Measurements from ENCODE around the gene LRRTM3.

- TF ChIP-seq CTCF (IDR thresholded peaks at IDR 0.05) (no peak), REST (IDR thresholded peaks at IDR 0.05; ENCODE audit: low read depth, low read length) (no peak), POLR2AphosphoS5 (IDR thresholded peaks at IDR 0.05; ENCODE audit: low read depth, low read length) (no peak), GABPA (IDR thresholded peaks at IDR 0.05; ENCODE audit: low read depth) (no peak), RCOR1 (IDR thresholded peaks at IDR 0.05; ENCODE audit: low read length) (no peak), TAF1 (IDR thresholded peaks at IDR 0.05; ENCODE audit: borderline replicate concordance, low read depth, low read length) (no peak), EZH2phosphoT487 (IDR thresholded peaks at IDR 0.05; ENCODE audit: borderline replicate concordance, low read depth) (no peak), ELF1 (IDR thresholded peaks at IDR 0.05) (no peak), USF2 (IDR thresholded peaks at IDR 0.05; ENCODE audit: borderline replicate concordance, low read depth, low read length) (no peak), MAX (IDR thresholded peaks at IDR 0.05; ENCODE audit: low read depth) (no peak), SIN3A (IDR thresholded peaks at IDR 0.05; ENCODE audit: borderline replicate concordance, low read depth, low read length) (no peak)
These were observed 108.0 kb downstream of the LRRTM3 start for GRCh38 chr10:67033878-67034277.
